Left ventricle myocardium inferior (tissue), 1 donor: Measurements from ENCODE around the gene OR4X1. TPM values are rescaled to one million over a fixed set of nuclear protein-coding genes. Genes with fewer than 3 reads are reported as not detected.

Source experiments
- DNase-seq: peaks from one replicate; pipeline ENCODE4 v3.0.0-alpha.2; 2020
- H3K27ac ChIP-seq: fragments of 200-600 bp; replicated peaks from 2 replicates; pipeline ENCODE4 v1.8.0; 2021
- H3K27me3 ChIP-seq: fragments of 200-600 bp; 2 replicates; pipeline ENCODE4 v1.8.0; 2021; ENCODE audit warnings: low read depth
- H3K36me3 ChIP-seq: fragments of 200-600 bp; 2 replicates; pipeline ENCODE4 v1.8.0; 2021
- H3K4me1 ChIP-seq: fragments of 200-600 bp; 2 replicates; pipeline ENCODE4 v1.8.0; 2021
- H3K4me3 ChIP-seq: fragments of 200-600 bp; 2 replicates; pipeline ENCODE4 v1.8.0; 2021; ENCODE audit warnings: mild to moderate bottlenecking, moderate library complexity
- H3K9me3 ChIP-seq: fragments of 200-600 bp; replicated peaks from 2 replicates; pipeline ENCODE4 v1.8.0; 2021
- CTCF ChIP-seq: fragments of 200-600 bp; IDR thresholded peaks from 2 replicates; pipeline ENCODE4 v1.8.0; 2021; ENCODE audit warnings: antibody characterized with exemption, mild to moderate bottlenecking, borderline replicate concordance
- intact Hi-C: fragments of 100-400 bp; cut with micrococcal nuclease; formaldehyde crosslinking; loops from one replicate; pipeline ENCODE4 v1.11.0; 2022
- total RNA-seq: library from RNA; stranded (reverse); fragmentation: NEBNext Ultra II Directional; extraction: Animal tissue kit (Norgen Biotek cat#: 25700); gene quantifications from one replicate; pipeline ENCODE4 v1.2.1, GENCODE V29; 2021
- donor health status: DM: no; HTN: yes; CAD: no; lungs with severe emphysema.

Gene OR4X1
- total RNA-seq, 1 donor from 2014 or later, result not detected

GRCh38 chr11:48244804-48245203 is 18.9 kb upstream of the OR4X1 start, which contains the start of gene OR4X2:
Gene OR4X2 (plus strand): TSS chr11:48245104. CDS start chr11:48245104, 0 bp downstream.
- intact Hi-C loops, result no loop called here
- Histone ChIP-seq H3K4me1 (no peaks in the 10 kb centered on the region), H3K9me3 (peaks cover 41% of the 10 kb centered on the region), H3K27me3 (no peaks in the 10 kb centered on the region), H3K27ac (no peak within 1 kb of the TSS), H3K36me3 (no peaks in the 10 kb centered on the region), H3K4me3 (no peak within 1 kb of the TSS)
- DNase-seq, result no peak
- no peak for TF ChIP-seq CTCF

- Histone ChIP-seq H3K4me3 (no peak overlapping the region), H3K36me3 (no peaks in the 10 kb centered on the region), H3K4me1 (no peaks in the 10 kb centered on the region), H3K27me3 (no peaks in the 10 kb centered on the region), H3K9me3 (peaks cover 67% of the 10 kb centered on the region), H3K27ac (no peak overlapping the region)
- DNase-seq, result no peak
- no peak for TF ChIP-seq CTCF
- intact Hi-C loops, result no loop called here
These were observed 14.8 kb upstream of the OR4X1 start for GRCh38 chr11:48248902-48249301.

GRCh38 chr11:48261600-48261999 is 2.1 kb upstream of the OR4X1 start:
- DNase-seq, result no peak

GRCh38 chr11:48270621-48271020 is 7.0 kb downstream of the OR4X1 start:
- Histone ChIP-seq H3K27me3 (peaks cover 6% of the 10 kb centered on the region), H3K9me3 (no peaks in the 10 kb centered on the region), H3K4me1 (no peaks in the 10 kb centered on the region), H3K27ac (no peak overlapping the region), H3K4me3 (no peak overlapping the region), H3K36me3 (no peaks in the 10 kb centered on the region)
- intact Hi-C loops, result no loop called here
- DNase-seq, result no peak
- TF ChIP-seq CTCF, result no peak

More at GRCh38 chr11:48261600-48261999, 2.1 kb upstream of the OR4X1 start:
- no peaks in the 10 kb centered on the region for H3K27me3 ChIP-seq
- H3K9me3 ChIP-seq, result peaks cover 12% of the 10 kb centered on the region
- no peaks in the 10 kb centered on the region for H3K36me3 ChIP-seq
- no peak overlapping the region for H3K4me3 ChIP-seq
- no peaks in the 10 kb centered on the region for H3K4me1 ChIP-seq
- H3K27ac ChIP-seq, result no peak overlapping the region
- intact Hi-C loops, result no loop called here
- TF ChIP-seq CTCF, result no peak

GRCh38 chr11:48272606-48273005 is 8.9 kb downstream of the OR4X1 start:
- Histone ChIP-seq H3K27ac (no peak overlapping the region), H3K36me3 (no peaks in the 10 kb centered on the region), H3K4me3 (no peak overlapping the region), H3K4me1 (no peaks in the 10 kb centered on the region), H3K9me3 (peaks cover 4% of the 10 kb centered on the region), H3K27me3 (peaks cover 6% of the 10 kb centered on the region)
- TF ChIP-seq CTCF, result no peak
- intact Hi-C loops, result no loop called here
- DNase-seq, result no peak
